ENCODE data around the gene TAF12.
"Not testable (repeated sequence)": the region's sequence is repeated elsewhere in the genome, so short reads cannot be mapped to it uniquely, and the experiment has no call there.

GRCh38 chr1:28572891-28573290 lies 70.0 kb downstream of the TAF12 start:
- not testable (repeated sequence) for TF ChIP-seq CTCF (IDR thresholded peaks at IDR 0.05; ENCODE audit: low read length); EZH2 (optimal IDR thresholded peaks at IDR 0.05; ENCODE audit: low read depth, low read length); EZH2phosphoT487 (IDR thresholded peaks at IDR 0.05; ENCODE audit: low read length)

Measured in MM.1S (cell line).